K562 treated with DMSO at 1 percent for 4 hours (cell line): Measurements from ENCODE around the gene PGS1. TPM values are rescaled to one million over a fixed set of nuclear protein-coding genes. Genes with fewer than 3 reads are reported as not detected.

Experiments
- total RNA-seq: library from RNA; unstranded; fragments of 300-600 nt; gene quantifications from 2 replicates; pipeline ENCODE4 v1.2.3, GENCODE V29; 2022; ENCODE audit not compliant: insufficient read depth

The PGS1 gene, protein sequence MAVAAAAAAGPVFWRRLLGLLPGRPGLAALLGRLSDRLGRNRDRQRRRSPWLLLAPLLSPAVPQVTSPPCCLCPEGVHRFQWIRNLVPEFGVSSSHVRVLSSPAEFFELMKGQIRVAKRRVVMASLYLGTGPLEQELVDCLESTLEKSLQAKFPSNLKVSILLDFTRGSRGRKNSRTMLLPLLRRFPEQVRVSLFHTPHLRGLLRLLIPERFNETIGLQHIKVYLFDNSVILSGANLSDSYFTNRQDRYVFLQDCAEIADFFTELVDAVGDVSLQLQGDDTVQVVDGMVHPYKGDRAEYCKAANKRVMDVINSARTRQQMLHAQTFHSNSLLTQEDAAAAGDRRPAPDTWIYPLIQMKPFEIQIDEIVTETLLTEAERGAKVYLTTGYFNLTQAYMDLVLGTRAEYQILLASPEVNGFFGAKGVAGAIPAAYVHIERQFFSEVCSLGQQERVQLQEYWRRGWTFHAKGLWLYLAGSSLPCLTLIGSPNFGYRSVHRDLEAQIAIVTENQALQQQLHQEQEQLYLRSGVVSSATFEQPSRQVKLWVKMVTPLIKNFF
- 26.9 and 36.2 TPM in 2 replicates for total RNA-seq

DNA sequence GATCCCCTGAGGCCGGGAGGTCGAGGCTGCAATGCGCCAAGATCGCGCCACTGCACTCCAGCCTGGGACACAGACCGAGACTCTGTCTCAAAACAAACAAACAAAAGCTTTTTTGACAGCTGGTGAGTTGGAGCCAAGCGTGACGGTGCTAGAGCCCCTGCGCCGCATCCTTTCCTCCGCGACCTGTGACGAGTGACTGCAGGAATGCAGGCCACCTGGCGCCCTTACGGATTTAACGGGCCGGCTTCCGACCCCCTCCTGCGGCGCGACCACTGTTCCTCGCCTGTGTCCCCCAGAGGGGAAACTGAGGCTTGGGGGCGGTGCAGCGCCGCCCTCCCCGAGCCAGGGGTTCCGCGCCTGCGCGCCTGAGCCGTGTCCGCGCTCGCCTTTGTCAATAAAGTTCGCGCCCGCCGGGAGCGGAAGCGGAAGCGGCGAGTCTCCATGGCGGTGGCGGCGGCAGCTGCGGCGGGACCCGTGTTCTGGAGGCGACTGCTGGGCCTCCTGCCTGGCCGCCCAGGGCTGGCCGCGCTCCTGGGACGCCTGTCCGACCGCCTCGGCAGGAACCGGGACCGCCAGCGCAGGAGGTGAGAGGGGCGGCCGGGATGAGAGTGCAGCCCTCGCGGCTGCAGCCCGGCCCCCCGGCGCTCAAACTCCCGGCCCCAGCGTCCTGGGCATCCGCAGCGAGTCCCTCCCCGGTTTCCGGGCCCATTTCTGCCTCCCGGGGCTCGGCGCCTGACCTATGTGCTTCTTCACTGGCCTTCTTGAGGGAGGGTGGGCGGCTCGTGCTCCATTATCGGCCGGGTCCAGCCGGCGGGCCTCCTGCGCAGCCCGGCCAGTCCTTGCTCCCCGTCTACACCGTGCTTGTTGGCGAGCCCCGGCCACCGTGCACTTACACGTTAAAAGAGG, at the start of gene PGS1:
PGS1 (plus strand) TSS at position 425 of the 906 bp plus-strand sequence; CDS start at position 442, 17 bp downstream.

DNA sequence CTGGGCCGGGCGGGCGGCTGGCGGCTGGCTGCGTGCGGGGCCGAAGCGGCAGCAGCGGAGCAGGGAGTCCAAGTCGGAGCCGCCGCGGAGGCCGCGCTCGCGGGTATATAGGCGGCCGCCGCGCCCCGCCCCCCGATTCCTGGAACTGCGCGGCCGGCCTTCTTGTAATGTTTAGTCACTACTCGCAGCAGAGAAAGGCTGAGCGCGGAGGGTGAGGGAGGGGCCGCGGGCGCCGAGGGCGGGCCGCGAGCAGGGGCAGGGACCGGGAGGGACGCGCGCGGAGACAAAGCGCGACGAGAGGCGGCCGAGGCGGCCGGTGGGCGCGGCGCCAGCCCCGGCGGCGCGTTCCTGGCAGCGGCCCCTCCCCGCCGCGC, 18.5 kb upstream of the PGS1 start, which contains the start of gene SOCS3:
SOCS3 (minus strand) TSS at position 81 of the 374 bp plus-strand sequence. CDS start 982 bp downstream, outside the sequence.

Other genes starting within 250 kb of the PGS1 start
- gene TMC6, start 249.9 kb upstream of the PGS1 start, total RNA-seq: 122 and 137 TPM in 2 replicates
- 2.2 and 2.9 TPM in 2 replicates for gene TMC8, start 247.9 kb upstream of the PGS1 start, total RNA-seq
- gene C17orf99, start 232.3 kb upstream of the PGS1 start, total RNA-seq: 3.4 and 4.2 TPM in 2 replicates
- 121 and 125 TPM in 2 replicates for gene SYNGR2, start 210.1 kb upstream of the PGS1 start, total RNA-seq
- gene TK1, start 191.6 kb upstream of the PGS1 start, total RNA-seq: 368 and 374 TPM in 2 replicates
- gene AFMID, start 191.3 kb upstream of the PGS1 start, total RNA-seq: 57.0 and 66.8 TPM in 2 replicates
- gene BIRC5, start 164.4 kb upstream of the PGS1 start, total RNA-seq: 77.0 and 79.1 TPM in 2 replicates
- not detected in 2 replicates for gene TMEM235, start 147.0 kb upstream of the PGS1 start, total RNA-seq
- gene SOCS3, start 18.6 kb upstream of the PGS1 start, total RNA-seq: 8.5 and 13.2 TPM in 2 replicates
- not detected in 2 replicates for gene DNAH17, start 198.7 kb downstream of the PGS1 start, total RNA-seq